HL-60 (cell line): ENCODE results near the gene MAST3.

ENCODE experiments used
- DNase-seq, 2 experiments: peaks; one replicate each; pipeline ENCODE4 v3.0.0-alpha.2; 2010 to 2020; ENCODE audit warnings: low read depth in 1 of 2, low spot score in 1 of 2
- H3K27ac ChIP-seq: fragments of 250-450 bp; sonication (Bioruptor Pico); replicated peaks from 2 replicates; pipeline ENCODE4 v1.5.1; 2020; ENCODE audit warnings: mild to moderate bottlenecking, moderate library complexity
- H3K27me3 ChIP-seq: fragments of 250-450 bp; sonication (Bioruptor Pico); 2 replicates; pipeline ENCODE4 v1.5.1; 2021; ENCODE audit warnings: mild to moderate bottlenecking, moderate library complexity; ENCODE audit not compliant: insufficient read depth, poor library complexity, severe bottlenecking
- H3K4me3 ChIP-seq: replicated peaks from 2 replicates; pipeline ENCODE4 v1.5.1; 2011; ENCODE audit warnings: mild to moderate bottlenecking, control low read depth, low read length; ENCODE audit not compliant: insufficient read depth
- CTCF ChIP-seq: IDR thresholded peaks from one replicate; pipeline ENCODE4 v1.5.1; 2011; ENCODE audit warnings: low read length, control low read depth, inconsistent platforms; ENCODE audit not compliant: insufficient read depth
- GABPA ChIP-seq: IDR thresholded peaks from 2 replicates; pipeline ENCODE4 v1.6.1; 2012; ENCODE audit warnings: low read depth
- POLR2AphosphoS5 ChIP-seq: IDR thresholded peaks from 2 replicates; pipeline ENCODE4 v1.6.1; 2012; ENCODE audit warnings: low read depth
- SPI1 ChIP-seq: IDR thresholded peaks from 2 replicates; pipeline ENCODE4 v1.6.1; 2012; ENCODE audit warnings: low read depth, mild to moderate bottlenecking, borderline replicate concordance
- long read RNA-seq: library from polyadenylated mRNA; unstranded; transcript quantifications from one replicate; pipeline ENCODE4 v2.0.0, GENCODE V29; 2020
- TF ChIP-seq, protein P1 (sequence below): IDR thresholded peaks from 2 replicates; pipeline ENCODE4 v1.6.1; 2012; ENCODE audit warnings: low read depth; ENCODE audit not compliant: insufficient replicate concordance

The MAST3 gene
- long read RNA-seq, partial matches to known transcripts, result 2 of 9 reads
- long read RNA-seq, other reads (novel, unspliced or antisense), result 7 of 9 reads

GRCh38 chr19:18097217-18097992 is at the start of gene MAST3:
Gene MAST3, plus strand, starts transcription at chr19:18097778. Its CDS starts 15 bp downstream, at chr19:18097793.
- TF ChIP-seq, protein P1, sequence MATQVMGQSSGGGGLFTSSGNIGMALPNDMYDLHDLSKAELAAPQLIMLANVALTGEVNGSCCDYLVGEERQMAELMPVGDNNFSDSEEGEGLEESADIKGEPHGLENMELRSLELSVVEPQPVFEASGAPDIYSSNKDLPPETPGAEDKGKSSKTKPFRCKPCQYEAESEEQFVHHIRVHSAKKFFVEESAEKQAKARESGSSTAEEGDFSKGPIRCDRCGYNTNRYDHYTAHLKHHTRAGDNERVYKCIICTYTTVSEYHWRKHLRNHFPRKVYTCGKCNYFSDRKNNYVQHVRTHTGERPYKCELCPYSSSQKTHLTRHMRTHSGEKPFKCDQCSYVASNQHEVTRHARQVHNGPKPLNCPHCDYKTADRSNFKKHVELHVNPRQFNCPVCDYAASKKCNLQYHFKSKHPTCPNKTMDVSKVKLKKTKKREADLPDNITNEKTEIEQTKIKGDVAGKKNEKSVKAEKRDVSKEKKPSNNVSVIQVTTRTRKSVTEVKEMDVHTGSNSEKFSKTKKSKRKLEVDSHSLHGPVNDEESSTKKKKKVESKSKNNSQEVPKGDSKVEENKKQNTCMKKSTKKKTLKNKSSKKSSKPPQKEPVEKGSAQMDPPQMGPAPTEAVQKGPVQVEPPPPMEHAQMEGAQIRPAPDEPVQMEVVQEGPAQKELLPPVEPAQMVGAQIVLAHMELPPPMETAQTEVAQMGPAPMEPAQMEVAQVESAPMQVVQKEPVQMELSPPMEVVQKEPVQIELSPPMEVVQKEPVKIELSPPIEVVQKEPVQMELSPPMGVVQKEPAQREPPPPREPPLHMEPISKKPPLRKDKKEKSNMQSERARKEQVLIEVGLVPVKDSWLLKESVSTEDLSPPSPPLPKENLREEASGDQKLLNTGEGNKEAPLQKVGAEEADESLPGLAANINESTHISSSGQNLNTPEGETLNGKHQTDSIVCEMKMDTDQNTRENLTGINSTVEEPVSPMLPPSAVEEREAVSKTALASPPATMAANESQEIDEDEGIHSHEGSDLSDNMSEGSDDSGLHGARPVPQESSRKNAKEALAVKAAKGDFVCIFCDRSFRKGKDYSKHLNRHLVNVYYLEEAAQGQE, result no peak
- TF ChIP-seq SPI1 (no peak), CTCF (no peak), GABPA (no peak), POLR2AphosphoS5 (no peak)
- H3K27ac ChIP-seq, result 0 out of 2 replicates have a peak within 1 kb of the TSS, but pooled peaks have one; percentile 31
- DNase-seq, result peak; percentile 76 to 86
- no peaks in the 10 kb centered on the region for H3K27me3 ChIP-seq
- peak within 1 kb of the TSS; percentile 45 for H3K4me3 ChIP-seq

DNA sequence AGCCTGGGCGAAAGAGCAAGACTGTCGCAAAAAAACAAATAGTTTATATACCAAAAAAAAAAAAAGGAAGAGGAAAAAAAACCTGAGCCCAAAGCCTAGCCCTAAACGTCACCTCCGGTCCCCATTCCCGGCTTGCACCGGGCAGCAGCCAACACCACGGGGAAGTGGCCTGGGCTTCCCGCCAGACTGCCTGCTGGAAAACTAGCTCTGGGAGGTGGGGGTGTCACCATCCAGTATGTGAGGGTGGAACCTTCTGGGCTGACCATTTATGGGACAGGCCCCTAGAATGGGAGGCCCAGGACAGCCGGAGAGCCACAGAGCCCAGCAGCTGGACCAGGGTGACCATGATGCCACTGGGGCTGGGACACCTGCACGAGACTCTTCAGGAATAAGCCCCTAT is 48.2 kb upstream of the MAST3 start:
- DNase-seq, result no peak
- Histone ChIP-seq H3K27me3 (no peaks in the 10 kb centered on the region), H3K4me3 (no peak overlapping the region), H3K27ac (no peak overlapping the region)
- TF ChIP-seq SPI1, result no peak; the same call in 1 of the 2 replicates
- no peak for TF ChIP-seq CTCF
- no peak for TF ChIP-seq POLR2AphosphoS5
- no peak for TF ChIP-seq GABPA
- TF ChIP-seq, protein P1, result no peak

- Histone ChIP-seq H3K27ac (no peak overlapping the region), H3K4me3 (no peak overlapping the region), H3K27me3 (no peaks in the 10 kb centered on the region)
- DNase-seq, result no peak
- TF ChIP-seq GABPA (no peak), CTCF (no peak), SPI1 (no peak), POLR2AphosphoS5 (no peak)
- TF ChIP-seq, protein P1, result no peak
These were observed 45.7 kb upstream of the MAST3 start for GRCh38 chr19:18051887-18052286.
